T-helper 17 cell (primary cell): ENCODE measurements around the gene RASGRP2. TPM values are rescaled to one million over a fixed set of nuclear protein-coding genes. Genes with fewer than 3 reads are reported as not detected.
A peak's percentile ranks its signal among the peaks of the same experiment; 100 is the strongest.

Experiments
- ATAC-seq: fragments of 150-1000 bp; cut with Tn5 transposase; 2 replicates; pipeline ENCODE4 v1.10.0; 2021; ENCODE audit warnings: mild to moderate bottlenecking, moderate library complexity
- DNase-seq, 3 donors: peaks; one replicate each; pipeline versions ENCODE4 v3.0.0 to v3.0.0-alpha.2; 2020 to 2021
- H3K9me3 ChIP-seq: one replicate; pipeline ENCODE4 v1.7.0; 2013; ENCODE audit warnings: low read length, mild to moderate bottlenecking; ENCODE audit not compliant: control insufficient read depth, poor library complexity, severe bottlenecking
- H3K27ac Mint-ChIP-seq: one replicate; pipeline ENCODE4 v1.8.0; 2022; ENCODE audit warnings: mild to moderate bottlenecking, moderate library complexity, mixed read lengths
- H3K27me3 Mint-ChIP-seq: one replicate; pipeline ENCODE4 v1.8.0; 2022; ENCODE audit warnings: mixed read lengths
- H3K36me3 Mint-ChIP-seq: one replicate; pipeline ENCODE4 v1.8.0; 2022; ENCODE audit warnings: low read depth, mixed read lengths
- H3K4me1 Mint-ChIP-seq: one replicate; pipeline ENCODE4 v1.8.0; 2022; ENCODE audit warnings: mild to moderate bottlenecking, mixed read lengths
- H3K4me3 Mint-ChIP-seq: one replicate; pipeline ENCODE4 v1.8.0; 2022; ENCODE audit warnings: mild to moderate bottlenecking, moderate library complexity, mixed read lengths
- total RNA-seq, 4 donors: library from RNA in 2 of 4; stranded (reverse) in 2 of 4; gene quantifications; one replicate each; pipeline ENCODE4 v1.2.3 and lab custom pipeline; 2022 to 2026

RASGRP2 gene
- total RNA-seq, 2 donors from 2014 or later, result 464 to 502 TPM

DNA sequence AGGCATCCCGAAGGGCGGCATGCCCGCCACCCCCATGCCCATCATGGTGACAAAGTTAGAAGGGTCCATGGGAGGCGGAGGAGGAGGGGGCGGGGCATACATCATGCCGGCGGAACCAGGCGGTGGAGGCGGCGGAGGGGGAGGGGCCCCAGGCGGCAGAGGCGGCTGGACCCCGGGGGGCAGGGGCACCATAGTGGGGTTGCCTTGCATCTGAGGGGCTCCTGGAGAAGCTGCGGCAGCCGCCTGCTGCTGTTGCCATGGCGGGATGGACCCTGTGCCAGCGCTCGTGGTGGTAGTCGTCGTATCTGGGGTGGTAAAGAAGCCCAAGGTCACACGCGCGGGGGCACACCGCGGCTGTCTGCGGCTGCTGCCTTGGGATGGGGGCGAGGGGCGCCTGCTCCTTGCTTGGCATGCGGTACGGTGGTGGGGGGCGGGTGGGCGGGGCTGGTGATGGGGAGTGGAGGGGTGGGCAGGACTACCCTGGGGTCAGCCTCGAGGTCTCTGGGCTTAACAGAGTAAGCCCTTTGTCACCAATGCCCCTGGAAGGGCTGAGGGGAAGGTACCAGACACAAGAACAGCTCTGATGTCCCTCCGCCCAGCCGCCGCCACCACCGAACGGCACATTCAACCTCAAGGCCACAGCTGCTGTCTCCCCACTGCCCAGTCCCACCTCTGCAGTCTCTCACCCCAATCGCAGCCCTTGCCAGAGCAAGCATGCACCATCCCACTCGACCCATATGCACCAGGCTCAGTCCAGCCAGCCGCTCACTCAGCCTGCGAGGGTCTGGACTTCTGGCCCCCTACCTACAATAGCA lies 22.1 kb upstream of the RASGRP2 start:
- Mint-ChIP-seq H3K4me1 (peaks cover 68% of the 10 kb centered on the region), H3K36me3 (peaks cover 28% of the 10 kb centered on the region), H3K4me3 (peak overlapping the region; percentile 95), H3K27ac (peak overlapping the region; percentile 95), H3K27me3 (no peaks in the 10 kb centered on the region)
- ATAC-seq (no peak), DNase-seq (peak in 1 of 3 donors; percentile 4)
- H3K9me3 ChIP-seq, result no peaks in the 10 kb centered on the region

DNA sequence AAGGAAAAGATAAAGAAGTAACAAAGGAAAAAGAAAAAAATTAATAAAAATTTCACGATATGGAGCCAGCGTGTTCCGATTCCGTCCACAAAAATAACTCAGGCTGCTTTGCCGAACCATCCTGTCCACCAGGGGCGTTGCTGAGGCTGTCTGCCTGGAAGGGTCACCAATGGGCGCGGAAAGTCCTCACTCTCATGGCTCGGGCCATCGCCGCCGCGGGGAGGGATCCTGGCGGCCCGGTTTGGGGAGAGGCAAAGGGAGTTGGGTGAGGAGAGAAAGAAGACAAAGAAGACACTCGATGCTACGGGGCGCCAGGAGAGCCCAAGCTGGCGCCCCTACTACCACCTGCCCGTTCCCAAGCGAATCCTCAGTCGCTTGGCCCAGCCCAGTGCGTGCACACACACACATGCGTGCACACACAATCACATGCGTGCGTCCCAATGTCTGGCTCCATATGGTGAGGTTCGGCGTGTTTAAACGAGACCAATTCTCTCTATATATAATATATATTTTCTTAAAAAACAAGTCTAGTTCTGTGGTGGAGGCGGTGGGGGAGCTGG lies 21.4 kb upstream of the RASGRP2 start:
- ATAC-seq (no peak), DNase-seq (peak in 1 of 3 donors; percentile 6)
- Mint-ChIP-seq H3K27ac (peak overlapping the region; percentile 95), H3K27me3 (no peaks in the 10 kb centered on the region), H3K36me3 (peaks cover 27% of the 10 kb centered on the region), H3K4me3 (peak overlapping the region; percentile 95), H3K4me1 (peaks cover 71% of the 10 kb centered on the region)
- no peaks in the 10 kb centered on the region for H3K9me3 ChIP-seq

DNA sequence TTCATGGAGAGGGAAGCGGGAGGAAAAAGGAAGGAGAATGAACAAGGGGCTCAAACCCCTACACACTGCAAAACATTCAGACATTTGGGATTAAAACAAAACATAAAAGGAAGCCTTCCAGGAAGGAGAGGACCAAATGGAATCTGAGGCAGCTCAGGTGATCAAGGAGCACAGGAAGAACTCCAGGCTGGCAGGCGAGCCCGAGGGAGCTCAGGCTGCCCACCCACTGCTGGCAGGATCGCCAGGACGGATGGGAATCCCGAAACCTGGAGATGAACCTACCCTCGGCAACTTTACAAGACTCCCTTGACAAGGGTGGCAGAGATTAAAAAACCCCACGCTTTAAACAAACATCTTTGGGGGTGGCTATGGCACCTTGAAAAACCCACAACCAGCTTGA lies 20.8 kb upstream of the RASGRP2 start:
- Mint-ChIP-seq H3K27ac (peak overlapping the region; percentile 95), H3K36me3 (peaks cover 25% of the 10 kb centered on the region), H3K4me1 (peaks cover 72% of the 10 kb centered on the region), H3K27me3 (no peaks in the 10 kb centered on the region), H3K4me3 (peak overlapping the region; percentile 95)
- no peak for DNase-seq
- no peaks in the 10 kb centered on the region for H3K9me3 ChIP-seq
- no peak for ATAC-seq

DNA sequence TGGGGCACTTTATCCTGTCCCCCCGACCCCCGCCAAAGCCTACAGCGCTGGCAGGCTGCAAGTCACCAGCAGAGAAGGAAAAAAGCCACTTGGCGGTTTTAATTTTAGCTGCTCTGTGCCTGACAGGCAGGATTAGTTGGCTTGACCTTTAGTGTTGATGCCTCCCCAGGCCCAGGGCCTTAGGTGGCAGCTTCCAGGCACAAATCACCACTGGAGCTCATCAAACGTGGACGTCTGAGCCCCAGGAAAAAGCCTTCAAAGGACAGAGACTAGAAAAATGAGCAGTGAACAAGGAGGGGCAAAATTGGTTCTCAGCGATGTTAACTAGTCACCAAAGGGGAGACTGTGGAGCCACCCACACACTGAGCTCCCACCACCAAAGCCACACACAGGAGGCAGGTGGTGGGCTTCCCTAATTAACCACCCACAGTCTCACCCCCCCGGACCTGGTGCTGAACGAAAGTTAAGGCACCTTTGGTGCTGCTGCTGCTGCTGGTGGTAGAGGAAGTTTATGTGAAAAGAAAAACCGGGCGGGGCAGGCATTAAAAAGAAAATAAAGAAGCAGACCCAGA lies 20.2 kb upstream of the RASGRP2 start:
- peaks cover 71% of the 10 kb centered on the region for H3K4me1 Mint-ChIP-seq
- peak overlapping the region; percentile 95 for H3K4me3 Mint-ChIP-seq
- DNase-seq, result peak in 1 of 3 donors; percentile 46
- peak overlapping the region; percentile 95 for H3K27ac Mint-ChIP-seq
- no peaks in the 10 kb centered on the region for H3K27me3 Mint-ChIP-seq
- ATAC-seq, result peak; percentile 35
- no peaks in the 10 kb centered on the region for H3K9me3 ChIP-seq
- H3K36me3 Mint-ChIP-seq, result peaks cover 21% of the 10 kb centered on the region

DNA sequence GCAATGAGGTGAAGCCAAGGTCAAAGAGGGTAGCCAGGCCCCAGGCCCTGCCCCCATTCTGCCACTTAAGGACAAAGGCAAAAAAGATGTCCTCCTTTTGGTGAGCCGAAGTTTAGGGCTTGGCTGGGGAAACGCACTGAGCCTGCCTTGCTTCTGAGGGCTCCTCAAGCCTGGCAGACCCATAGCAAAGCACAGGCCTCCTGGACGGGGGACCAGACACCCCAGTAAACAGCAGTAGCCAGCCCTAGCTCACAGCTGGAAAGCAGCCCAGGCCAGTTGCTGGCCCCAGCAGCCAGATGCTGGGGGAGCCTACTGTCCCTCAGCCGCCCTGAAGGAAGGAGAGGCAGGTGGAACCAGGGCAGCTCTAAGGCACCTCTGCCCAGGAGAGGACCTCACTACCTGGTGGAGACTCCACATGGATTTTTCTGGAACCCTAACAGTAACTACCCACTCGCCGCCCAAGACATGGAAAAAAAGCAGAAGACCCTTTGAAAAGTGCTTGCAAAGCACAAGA lies 19.6 kb upstream of the RASGRP2 start:
- Mint-ChIP-seq H3K4me3 (peak overlapping the region; percentile 95), H3K4me1 (peaks cover 70% of the 10 kb centered on the region), H3K36me3 (peaks cover 21% of the 10 kb centered on the region), H3K27ac (peak overlapping the region; percentile 95), H3K27me3 (no peaks in the 10 kb centered on the region)
- DNase-seq (no peak), ATAC-seq (peak; percentile 7)
- H3K9me3 ChIP-seq, result no peaks in the 10 kb centered on the region

DNA sequence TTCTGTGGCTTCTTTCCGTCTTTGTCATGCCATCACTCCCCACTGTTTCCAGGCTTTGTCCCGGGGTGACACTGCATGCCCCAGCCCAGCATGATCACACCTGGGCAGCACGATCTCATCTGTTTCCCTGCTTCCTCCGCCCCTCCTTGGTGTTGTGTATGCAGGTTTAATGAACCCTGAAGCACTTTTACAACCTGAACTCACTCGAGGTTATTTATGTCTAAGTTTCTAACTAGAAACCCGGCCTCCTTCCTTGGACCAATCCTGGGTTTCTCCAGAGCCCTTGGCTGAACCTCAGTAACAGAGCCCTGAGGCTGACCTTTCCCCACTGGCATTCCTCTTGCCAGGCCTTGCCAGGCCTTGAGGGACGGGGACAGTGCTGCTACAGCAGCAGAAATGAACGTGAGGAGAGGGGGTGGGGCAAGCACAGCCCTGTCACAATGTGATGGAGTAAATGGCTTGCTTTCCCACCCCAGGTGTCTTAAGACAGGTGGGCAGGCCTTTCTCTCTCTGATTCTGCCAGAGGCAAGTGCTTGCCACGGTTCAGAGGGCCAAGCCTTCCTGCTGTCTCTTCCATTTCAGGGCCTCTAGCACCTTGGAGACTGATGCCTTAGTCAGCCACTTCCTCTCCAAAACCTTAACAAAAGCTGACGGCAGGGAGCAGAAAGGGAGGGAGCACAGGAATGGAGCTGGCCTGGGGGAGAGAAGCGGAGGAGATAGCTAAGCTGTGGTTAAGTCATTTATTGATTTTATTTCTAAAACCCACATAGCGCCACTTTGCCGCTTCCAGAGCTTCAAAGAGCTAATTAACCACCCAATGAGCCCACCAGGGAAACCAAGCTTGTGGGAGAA lies 19.0 kb upstream of the RASGRP2 start:
- Mint-ChIP-seq H3K36me3 (peaks cover 21% of the 10 kb centered on the region), H3K4me1 (peaks cover 64% of the 10 kb centered on the region), H3K27me3 (no peaks in the 10 kb centered on the region), H3K27ac (peak overlapping the region; percentile 95), H3K4me3 (peak overlapping the region; percentile 95)
- DNase-seq, result no peak
- H3K9me3 ChIP-seq, result no peaks in the 10 kb centered on the region
- peak; percentile 12 for ATAC-seq

DNA sequence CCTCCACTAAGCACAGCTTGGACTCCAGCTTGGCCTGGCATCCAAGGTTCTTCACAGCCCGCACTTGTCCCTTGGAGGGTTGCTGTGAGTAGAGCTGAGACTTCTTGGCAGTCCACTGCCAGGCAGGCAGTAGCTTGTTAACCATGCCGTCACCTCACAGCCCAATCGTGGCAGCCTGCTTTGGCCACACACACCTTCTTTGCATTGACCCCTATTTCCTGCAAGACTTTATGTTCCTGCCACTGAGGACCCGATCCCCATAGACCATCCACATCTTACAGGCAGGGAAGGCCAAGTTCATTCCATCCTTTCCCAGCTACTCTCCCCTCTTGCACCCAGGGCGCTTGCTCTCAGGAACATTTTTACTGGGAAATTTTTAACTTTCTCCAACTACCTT lies 18.3 kb upstream of the RASGRP2 start:
- DNase-seq, result no peak
- peaks cover 62% of the 10 kb centered on the region for H3K4me1 Mint-ChIP-seq
- H3K36me3 Mint-ChIP-seq, result peaks cover 17% of the 10 kb centered on the region
- peak overlapping the region; percentile 95 for H3K27ac Mint-ChIP-seq
- ATAC-seq, result no peak
- no peaks in the 10 kb centered on the region for H3K27me3 Mint-ChIP-seq
- H3K4me3 Mint-ChIP-seq, result peak overlapping the region; percentile 95
- no peaks in the 10 kb centered on the region for H3K9me3 ChIP-seq

DNA sequence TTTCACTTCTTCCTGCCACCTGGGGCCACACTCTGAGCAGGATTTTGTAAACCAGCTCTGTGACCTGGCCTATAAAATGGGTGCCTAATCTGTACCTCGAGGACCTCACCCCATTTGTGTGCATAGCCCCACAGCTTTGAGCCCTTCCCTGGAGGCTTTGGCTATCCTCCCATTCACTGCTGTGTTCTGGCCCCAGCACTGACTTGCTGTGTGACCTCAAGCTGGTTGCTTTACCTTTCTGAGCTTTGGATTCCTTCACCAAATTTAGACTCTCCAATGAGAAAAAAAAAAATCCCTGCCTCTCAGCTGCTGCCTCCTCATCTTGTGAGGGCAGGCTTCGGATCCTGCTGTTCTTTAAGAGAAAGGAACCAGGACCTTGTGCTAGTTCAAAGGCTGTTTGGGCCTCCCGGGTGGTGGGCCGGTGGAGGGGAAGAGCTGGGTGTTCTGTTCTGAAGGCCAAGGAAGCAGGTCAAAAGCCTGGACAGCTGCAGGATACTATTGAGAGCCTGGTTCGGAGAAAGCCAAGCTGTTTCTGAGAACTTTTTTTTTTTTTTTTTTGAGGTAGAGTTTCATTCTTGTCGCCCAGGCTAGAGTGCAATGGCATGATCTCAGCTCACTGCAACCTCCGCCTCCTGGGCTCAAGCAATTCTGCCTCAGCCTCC lies 16.9 kb upstream of the RASGRP2 start:
- no peaks in the 10 kb centered on the region for H3K27me3 Mint-ChIP-seq
- H3K36me3 Mint-ChIP-seq, result peaks cover 14% of the 10 kb centered on the region
- no peak for DNase-seq
- ATAC-seq, result peak; percentile 3
- peak overlapping the region; percentile 95 for H3K27ac Mint-ChIP-seq
- H3K4me1 Mint-ChIP-seq, result peaks cover 58% of the 10 kb centered on the region
- no peaks in the 10 kb centered on the region for H3K9me3 ChIP-seq
- peak overlapping the region; percentile 81 for H3K4me3 Mint-ChIP-seq

DNA sequence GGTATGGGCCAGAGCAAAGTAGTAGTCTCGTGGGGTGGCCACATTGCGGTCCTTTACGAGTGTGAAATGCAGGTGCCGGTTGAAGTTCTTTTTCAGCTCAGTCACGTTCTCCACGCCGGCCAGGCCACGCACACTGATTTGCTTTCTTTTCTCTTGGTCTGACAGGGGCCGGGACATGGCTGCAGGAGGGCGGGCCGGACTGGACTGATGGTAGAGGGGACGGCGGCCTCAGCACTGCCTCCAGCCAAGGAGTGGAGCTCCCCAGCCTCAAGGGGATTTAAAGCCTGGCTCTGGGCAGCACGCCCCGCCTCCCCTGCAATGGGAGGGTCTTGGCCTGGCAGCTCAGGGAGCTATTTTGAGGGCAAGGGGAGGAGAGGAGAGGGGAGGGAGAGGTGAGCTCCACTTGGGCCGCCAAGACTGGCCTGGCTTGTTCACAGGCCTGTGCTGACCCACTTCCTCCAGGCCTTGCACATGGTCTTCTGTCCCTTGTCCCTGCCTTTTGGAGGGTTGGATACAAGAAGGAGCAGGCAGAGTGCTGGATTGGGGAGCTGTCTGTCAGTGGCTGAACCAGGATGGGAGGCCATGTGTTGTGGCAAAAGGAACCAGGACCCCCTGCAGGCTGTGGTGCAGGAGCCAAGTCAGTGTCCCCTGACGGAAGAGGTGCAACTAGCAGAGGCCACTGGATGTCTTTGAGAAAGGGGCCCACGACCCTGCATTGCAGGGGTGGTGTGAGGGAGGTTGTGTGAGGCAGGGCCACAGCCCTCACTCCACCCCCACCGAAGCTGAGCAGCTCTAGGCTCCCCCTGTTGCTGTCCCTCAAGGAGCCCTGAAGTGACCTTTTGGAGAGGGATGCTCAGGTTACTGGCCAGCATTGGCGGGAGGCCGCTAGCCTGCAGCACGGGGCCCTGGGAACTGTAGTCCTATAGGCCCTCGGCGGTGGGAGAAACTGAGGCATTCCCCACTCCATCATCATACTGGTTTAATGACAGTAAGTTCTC lies 16.1 kb upstream of the RASGRP2 start, which contains the start of gene PYGM:
Gene PYGM, minus strand, starts transcription at position 253 of the 998 bp plus-strand sequence. Its CDS starts 76 bp downstream, at position 177.
- Mint-ChIP-seq H3K27me3 (no peaks in the 10 kb centered on the region), H3K4me1 (peaks cover 51% of the 10 kb centered on the region), H3K36me3 (peaks cover 11% of the 10 kb centered on the region), H3K4me3 (peak within 1 kb of the TSS; percentile 81), H3K27ac (peak within 1 kb of the TSS; percentile 95)
- no peaks in the 10 kb centered on the region for H3K9me3 ChIP-seq
- peak; percentile 8 for ATAC-seq
- no peak for DNase-seq

DNA sequence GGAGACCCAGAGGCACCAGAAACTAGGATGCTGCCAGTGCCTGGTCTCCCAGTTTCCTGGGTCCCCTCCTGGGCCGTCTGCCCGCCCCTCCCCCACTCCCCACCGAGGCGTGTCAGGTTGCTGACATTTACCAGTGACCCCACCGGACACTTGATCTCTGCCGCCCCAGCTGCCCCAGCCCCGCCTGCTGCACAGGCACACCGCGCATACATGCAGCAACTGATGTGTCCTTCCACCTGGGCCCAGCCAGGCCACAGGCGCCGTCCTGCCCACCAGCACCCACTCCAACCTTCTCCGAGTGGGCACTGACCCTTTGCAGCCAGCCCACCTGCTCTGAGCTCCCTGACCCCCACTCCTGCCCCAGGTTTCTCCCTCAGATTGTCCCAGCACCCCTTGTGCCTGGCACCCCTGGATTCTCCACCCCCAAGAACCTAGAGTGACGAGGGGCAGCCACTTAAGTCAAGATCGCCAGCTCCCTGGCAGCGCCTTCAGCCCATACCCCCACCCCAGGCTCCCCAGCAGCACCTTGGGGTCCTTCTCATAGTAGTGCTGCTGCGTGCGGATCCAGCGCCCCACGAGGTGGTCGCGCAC lies 15.3 kb upstream of the RASGRP2 start:
- peak overlapping the region; percentile 95 for H3K27ac Mint-ChIP-seq
- H3K4me3 Mint-ChIP-seq, result peak overlapping the region; percentile 81
- DNase-seq, result no peak
- H3K9me3 ChIP-seq, result no peaks in the 10 kb centered on the region
- H3K27me3 Mint-ChIP-seq, result no peaks in the 10 kb centered on the region
- no peak for ATAC-seq
- peaks cover 5% of the 10 kb centered on the region for H3K36me3 Mint-ChIP-seq
- peaks cover 43% of the 10 kb centered on the region for H3K4me1 Mint-ChIP-seq

DNA sequence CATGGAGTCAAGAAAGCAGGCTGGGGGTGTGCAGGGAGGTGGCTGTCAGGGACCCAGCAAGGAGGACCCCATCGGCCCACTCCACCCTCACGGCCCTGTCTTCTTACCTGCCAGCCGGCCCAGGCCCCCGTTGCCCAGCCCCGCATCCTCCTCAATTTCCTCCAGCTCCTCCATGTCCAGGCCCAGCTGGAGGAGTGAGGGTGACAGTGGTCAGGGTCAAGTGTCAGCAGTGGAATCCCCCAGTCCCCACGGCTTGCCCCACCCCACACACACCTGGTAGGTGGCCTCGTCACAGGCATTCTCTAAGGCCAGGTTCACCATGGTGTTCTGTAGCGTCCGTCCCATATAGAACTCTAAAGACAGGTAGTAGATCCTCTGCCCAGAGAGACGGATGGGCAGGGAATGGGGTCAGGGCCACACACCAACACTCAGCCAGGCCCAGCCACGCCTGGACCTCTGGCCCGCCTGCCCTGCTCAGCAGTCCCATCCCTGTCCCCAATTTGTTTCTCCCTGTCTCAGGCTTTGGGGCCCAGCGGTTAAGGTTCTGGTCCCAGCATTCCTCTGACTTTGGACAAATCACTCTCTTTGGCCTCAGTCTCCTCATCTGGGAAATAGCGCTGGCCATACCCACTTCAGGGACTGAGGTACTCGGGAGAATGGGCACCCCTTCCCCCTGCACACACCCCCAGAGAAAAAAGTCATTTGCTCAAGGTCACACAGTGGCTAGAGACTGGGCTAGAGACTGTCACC lies 14.6 kb upstream of the RASGRP2 start:
- H3K4me1 Mint-ChIP-seq, result peaks cover 36% of the 10 kb centered on the region
- H3K9me3 ChIP-seq, result no peaks in the 10 kb centered on the region
- H3K27ac Mint-ChIP-seq, result peak overlapping the region; percentile 81
- H3K36me3 Mint-ChIP-seq, result peaks cover 4% of the 10 kb centered on the region
- DNase-seq (no peak), ATAC-seq (no peak)
- H3K27me3 Mint-ChIP-seq, result no peaks in the 10 kb centered on the region
- peak overlapping the region; percentile 81 for H3K4me3 Mint-ChIP-seq
